K562 (cell line): Measurements from ENCODE around the gene REEP2. TPM values are rescaled to one million over a fixed set of nuclear protein-coding genes. Genes with fewer than 3 reads are reported as not detected.

Experiments used
- BCL6 ChIP-seq: fragments of 250-450 bp; sonication (Bioruptor Pico); IDR thresholded peaks from 2 replicates; pipeline ENCODE4 v1.4.0; 2020
- E2F4 ChIP-seq: sonication (generic); formaldehyde crosslinking; IDR thresholded peaks from 2 replicates; pipeline ENCODE4 v1.8.0; 2022; ENCODE audit warnings: mild to moderate bottlenecking, low read depth, missing genetic modification reagents
- GATA2 ChIP-seq: sonication (generic); formaldehyde crosslinking; IDR thresholded peaks from 2 replicates; pipeline ENCODE4 v1.4.0; 2020; ENCODE audit warnings: mild to moderate bottlenecking, missing genetic modification reagents
- L3MBTL2 ChIP-seq: fragments of 450-650 bp; IDR thresholded peaks from 2 replicates; pipeline ENCODE4 v1.6.1; 2016; ENCODE audit warnings: mild to moderate bottlenecking, moderate library complexity
- PCBP2 ChIP-seq: fragments of 200-400 bp; formaldehyde crosslinking; IDR thresholded peaks from 2 replicates; pipeline ENCODE4 v1.6.1; 2018; ENCODE audit warnings: low read length, low read depth, mild to moderate bottlenecking, moderate library complexity; ENCODE audit not compliant: poor library complexity, severe bottlenecking
- PML ChIP-seq: IDR thresholded peaks from 2 replicates; pipeline ENCODE4 v1.6.1; 2012; ENCODE audit warnings: low read length, inconsistent platforms
- RBM14 ChIP-seq: fragments of 200-400 bp; formaldehyde crosslinking; IDR thresholded peaks from 2 replicates; pipeline ENCODE4 v1.6.1; 2018; ENCODE audit warnings: low read depth, mild to moderate bottlenecking, low read length, moderate library complexity, borderline replicate concordance; ENCODE audit not compliant: insufficient read depth
- SMARCA4 ChIP-seq: fragments of 450-650 bp; IDR thresholded peaks from 2 replicates; pipeline ENCODE4 v1.6.1; 2016
- SOX6 ChIP-seq: fragments of 450-650 bp; IDR thresholded peaks from 2 replicates; pipeline ENCODE4 v1.6.1; 2014; ENCODE audit warnings: mild to moderate bottlenecking
- XRCC4 ChIP-seq: IDR thresholded peaks from one replicate; pipeline ENCODE4 v1.6.1; 2011; ENCODE audit not compliant: insufficient read depth, insufficient read length; ENCODE audit errors: extremely low read depth
- ZNF551 ChIP-seq: fragments of 250-450 bp; sonication (Bioruptor Pico); IDR thresholded peaks from 2 replicates; pipeline ENCODE4 v1.5.0; 2021; ENCODE audit warnings: mild to moderate bottlenecking, moderate library complexity
- polyA plus RNA-seq, 8 experiments: library from polyadenylated mRNA; depleted of rRNA in 4 of 8; stranded (reverse) in 5 of 8; unstranded in 3 of 8; fragments of >200 nt; fragmentation: Nextera tagmentation in 2 of 8; fragmentation: Illumina TruSeq in 1 of 8; extraction: Ambion mirVana in 2 of 8; extraction: Trizol in 1 of 8; gene quantifications; 2 replicates each; pipeline versions ENCODE4 v1.2.1 to v1.2.3, GENCODE V29; 2011 to 2014; ENCODE audit warnings: inconsistent platforms in 1 of 8, missing spikeins in 1 of 8
- total RNA-seq, 7 experiments: library from RNA; depleted of rRNA in 6 of 7; stranded (reverse); fragments of >200 nt in 6 of 7; fragmentation: Illumina TruSeq in 2 of 7; extraction: Trizol in 2 of 7; gene quantifications; 2 replicates each; pipeline versions ENCODE4 v1.2.1 to v1.2.3, GENCODE V29; 2011 to 2021; ENCODE audit warnings: low replicate concordance in 1 of 7
- TF ChIP-seq, protein P1 (sequence below), 2 experiments: fragments of 150-350 bp in 1 of 2; IDR thresholded peaks; 2 replicates each; pipeline ENCODE4 v1.6.1; 2012 to 2016; ENCODE audit warnings: low read depth in 2 of 2, low read length in 2 of 2, mild to moderate bottlenecking in 1 of 2, moderate library complexity in 1 of 2
- TF ChIP-seq, protein P2 (sequence below): fragments of 200-600 bp; sonication (generic); IDR thresholded peaks from one replicate; pipeline ENCODE4 v1.6.1; 2012; ENCODE audit warnings: mild to moderate bottlenecking, low read depth, low read length, inconsistent platforms

Gene REEP2
- total and polyA plus RNA-seq, 9 of the 15 experiments (the other 6 are each of a cell fraction or from before 2014, with no cell fraction given), result 0.03 to 1.1 (median 0.12) TPM; not detected in 1

DNA sequence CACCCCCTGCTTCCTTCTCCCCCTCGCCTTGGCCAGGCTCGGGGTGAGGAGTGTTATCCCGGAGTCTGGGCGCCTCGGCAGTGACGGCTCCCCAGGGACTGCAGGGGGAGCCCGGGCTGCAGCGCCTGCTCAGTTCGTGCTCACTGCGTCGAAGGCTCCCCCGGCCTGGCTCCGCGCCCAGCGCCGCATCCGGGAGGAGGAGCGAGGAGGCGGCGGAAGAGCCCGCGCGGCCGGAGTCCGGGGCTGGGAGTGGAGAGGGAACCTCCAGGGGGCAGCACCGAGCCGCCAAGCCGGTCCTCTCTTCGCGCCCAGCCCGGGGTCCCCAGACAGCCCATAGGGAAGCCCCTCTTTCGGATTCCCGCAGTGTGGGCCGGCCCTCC lies 25.1 kb downstream of the REEP2 start (continued):
- TF ChIP-seq, protein P1, sequence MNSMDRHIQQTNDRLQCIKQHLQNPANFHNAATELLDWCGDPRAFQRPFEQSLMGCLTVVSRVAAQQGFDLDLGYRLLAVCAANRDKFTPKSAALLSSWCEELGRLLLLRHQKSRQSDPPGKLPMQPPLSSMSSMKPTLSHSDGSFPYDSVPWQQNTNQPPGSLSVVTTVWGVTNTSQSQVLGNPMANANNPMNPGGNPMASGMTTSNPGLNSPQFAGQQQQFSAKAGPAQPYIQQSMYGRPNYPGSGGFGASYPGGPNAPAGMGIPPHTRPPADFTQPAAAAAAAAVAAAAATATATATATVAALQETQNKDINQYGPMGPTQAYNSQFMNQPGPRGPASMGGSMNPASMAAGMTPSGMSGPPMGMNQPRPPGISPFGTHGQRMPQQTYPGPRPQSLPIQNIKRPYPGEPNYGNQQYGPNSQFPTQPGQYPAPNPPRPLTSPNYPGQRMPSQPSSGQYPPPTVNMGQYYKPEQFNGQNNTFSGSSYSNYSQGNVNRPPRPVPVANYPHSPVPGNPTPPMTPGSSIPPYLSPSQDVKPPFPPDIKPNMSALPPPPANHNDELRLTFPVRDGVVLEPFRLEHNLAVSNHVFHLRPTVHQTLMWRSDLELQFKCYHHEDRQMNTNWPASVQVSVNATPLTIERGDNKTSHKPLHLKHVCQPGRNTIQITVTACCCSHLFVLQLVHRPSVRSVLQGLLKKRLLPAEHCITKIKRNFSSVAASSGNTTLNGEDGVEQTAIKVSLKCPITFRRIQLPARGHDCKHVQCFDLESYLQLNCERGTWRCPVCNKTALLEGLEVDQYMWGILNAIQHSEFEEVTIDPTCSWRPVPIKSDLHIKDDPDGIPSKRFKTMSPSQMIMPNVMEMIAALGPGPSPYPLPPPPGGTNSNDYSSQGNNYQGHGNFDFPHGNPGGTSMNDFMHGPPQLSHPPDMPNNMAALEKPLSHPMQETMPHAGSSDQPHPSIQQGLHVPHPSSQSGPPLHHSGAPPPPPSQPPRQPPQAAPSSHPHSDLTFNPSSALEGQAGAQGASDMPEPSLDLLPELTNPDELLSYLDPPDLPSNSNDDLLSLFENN (IDR thresholded peaks at IDR 0.05; ENCODE audit: low read depth in 2 of 2, low read length in 2 of 2), result no peak
- TF ChIP-seq E2F4 (peak; percentile 80), SOX6 (peak; percentile 54), L3MBTL2 (peak; percentile 83), SMARCA4 (no peak), ZNF551 (CRISPR knock-in tag) (no peak), PML (0 out of 2 replicates have a peak, but pooled peaks have one; percentile 2), BCL6 (no peak), PCBP2 (no peak), GATA2 (CRISPR knock-in tag) (no peak), RBM14 (no peak), XRCC4 (no peak)
- TF ChIP-seq, protein P2, sequence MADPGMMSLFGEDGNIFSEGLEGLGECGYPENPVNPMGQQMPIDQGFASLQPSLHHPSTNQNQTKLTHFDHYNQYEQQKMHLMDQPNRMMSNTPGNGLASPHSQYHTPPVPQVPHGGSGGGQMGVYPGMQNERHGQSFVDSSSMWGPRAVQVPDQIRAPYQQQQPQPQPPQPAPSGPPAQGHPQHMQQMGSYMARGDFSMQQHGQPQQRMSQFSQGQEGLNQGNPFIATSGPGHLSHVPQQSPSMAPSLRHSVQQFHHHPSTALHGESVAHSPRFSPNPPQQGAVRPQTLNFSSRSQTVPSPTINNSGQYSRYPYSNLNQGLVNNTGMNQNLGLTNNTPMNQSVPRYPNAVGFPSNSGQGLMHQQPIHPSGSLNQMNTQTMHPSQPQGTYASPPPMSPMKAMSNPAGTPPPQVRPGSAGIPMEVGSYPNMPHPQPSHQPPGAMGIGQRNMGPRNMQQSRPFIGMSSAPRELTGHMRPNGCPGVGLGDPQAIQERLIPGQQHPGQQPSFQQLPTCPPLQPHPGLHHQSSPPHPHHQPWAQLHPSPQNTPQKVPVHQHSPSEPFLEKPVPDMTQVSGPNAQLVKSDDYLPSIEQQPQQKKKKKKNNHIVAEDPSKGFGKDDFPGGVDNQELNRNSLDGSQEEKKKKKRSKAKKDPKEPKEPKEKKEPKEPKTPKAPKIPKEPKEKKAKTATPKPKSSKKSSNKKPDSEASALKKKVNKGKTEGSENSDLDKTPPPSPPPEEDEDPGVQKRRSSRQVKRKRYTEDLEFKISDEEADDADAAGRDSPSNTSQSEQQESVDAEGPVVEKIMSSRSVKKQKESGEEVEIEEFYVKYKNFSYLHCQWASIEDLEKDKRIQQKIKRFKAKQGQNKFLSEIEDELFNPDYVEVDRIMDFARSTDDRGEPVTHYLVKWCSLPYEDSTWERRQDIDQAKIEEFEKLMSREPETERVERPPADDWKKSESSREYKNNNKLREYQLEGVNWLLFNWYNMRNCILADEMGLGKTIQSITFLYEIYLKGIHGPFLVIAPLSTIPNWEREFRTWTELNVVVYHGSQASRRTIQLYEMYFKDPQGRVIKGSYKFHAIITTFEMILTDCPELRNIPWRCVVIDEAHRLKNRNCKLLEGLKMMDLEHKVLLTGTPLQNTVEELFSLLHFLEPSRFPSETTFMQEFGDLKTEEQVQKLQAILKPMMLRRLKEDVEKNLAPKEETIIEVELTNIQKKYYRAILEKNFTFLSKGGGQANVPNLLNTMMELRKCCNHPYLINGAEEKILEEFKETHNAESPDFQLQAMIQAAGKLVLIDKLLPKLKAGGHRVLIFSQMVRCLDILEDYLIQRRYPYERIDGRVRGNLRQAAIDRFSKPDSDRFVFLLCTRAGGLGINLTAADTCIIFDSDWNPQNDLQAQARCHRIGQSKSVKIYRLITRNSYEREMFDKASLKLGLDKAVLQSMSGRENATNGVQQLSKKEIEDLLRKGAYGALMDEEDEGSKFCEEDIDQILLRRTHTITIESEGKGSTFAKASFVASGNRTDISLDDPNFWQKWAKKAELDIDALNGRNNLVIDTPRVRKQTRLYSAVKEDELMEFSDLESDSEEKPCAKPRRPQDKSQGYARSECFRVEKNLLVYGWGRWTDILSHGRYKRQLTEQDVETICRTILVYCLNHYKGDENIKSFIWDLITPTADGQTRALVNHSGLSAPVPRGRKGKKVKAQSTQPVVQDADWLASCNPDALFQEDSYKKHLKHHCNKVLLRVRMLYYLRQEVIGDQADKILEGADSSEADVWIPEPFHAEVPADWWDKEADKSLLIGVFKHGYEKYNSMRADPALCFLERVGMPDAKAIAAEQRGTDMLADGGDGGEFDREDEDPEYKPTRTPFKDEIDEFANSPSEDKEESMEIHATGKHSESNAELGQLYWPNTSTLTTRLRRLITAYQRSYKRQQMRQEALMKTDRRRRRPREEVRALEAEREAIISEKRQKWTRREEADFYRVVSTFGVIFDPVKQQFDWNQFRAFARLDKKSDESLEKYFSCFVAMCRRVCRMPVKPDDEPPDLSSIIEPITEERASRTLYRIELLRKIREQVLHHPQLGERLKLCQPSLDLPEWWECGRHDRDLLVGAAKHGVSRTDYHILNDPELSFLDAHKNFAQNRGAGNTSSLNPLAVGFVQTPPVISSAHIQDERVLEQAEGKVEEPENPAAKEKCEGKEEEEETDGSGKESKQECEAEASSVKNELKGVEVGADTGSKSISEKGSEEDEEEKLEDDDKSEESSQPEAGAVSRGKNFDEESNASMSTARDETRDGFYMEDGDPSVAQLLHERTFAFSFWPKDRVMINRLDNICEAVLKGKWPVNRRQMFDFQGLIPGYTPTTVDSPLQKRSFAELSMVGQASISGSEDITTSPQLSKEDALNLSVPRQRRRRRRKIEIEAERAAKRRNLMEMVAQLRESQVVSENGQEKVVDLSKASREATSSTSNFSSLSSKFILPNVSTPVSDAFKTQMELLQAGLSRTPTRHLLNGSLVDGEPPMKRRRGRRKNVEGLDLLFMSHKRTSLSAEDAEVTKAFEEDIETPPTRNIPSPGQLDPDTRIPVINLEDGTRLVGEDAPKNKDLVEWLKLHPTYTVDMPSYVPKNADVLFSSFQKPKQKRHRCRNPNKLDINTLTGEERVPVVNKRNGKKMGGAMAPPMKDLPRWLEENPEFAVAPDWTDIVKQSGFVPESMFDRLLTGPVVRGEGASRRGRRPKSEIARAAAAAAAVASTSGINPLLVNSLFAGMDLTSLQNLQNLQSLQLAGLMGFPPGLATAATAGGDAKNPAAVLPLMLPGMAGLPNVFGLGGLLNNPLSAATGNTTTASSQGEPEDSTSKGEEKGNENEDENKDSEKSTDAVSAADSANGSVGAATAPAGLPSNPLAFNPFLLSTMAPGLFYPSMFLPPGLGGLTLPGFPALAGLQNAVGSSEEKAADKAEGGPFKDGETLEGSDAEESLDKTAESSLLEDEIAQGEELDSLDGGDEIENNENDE, result no peak
